Measurements from ENCODE around the gene MYBPC1.
"Not testable (repeated sequence)": the region's sequence is repeated elsewhere in the genome, so short reads cannot be mapped to it uniquely, and the experiment has no call there.

MYBPC1 gene

GRCh38 chr12:101594700-101595099, at the start of gene MYBPC1:
MYBPC1 (plus strand) TSS chr12:101594971; CDS start chr12:101595071, 100 bp downstream.
- DNase-seq (ENCODE audit: low read depth in 2 of 2): no peak

- DNase-seq (ENCODE audit: low read depth in 2 of 2): no peak
Measured at GRCh38 chr12:101551362-101552114, 43.2 kb upstream of the MYBPC1 start.

- no peak for DNase-seq (ENCODE audit: low read depth in 2 of 2)
Measured at GRCh38 chr12:101552277-101552676, 42.5 kb upstream of the MYBPC1 start.

- no peak for DNase-seq (ENCODE audit: low read depth in 2 of 2)
Measured at GRCh38 chr12:101557094-101557493, 37.7 kb upstream of the MYBPC1 start.

- not testable (repeated sequence) for DNase-seq (ENCODE audit: low read depth in 2 of 2)
Measured at GRCh38 chr12:101558726-101559125, 36.0 kb upstream of the MYBPC1 start.

- DNase-seq (ENCODE audit: low read depth in 2 of 2): no peak
Measured at GRCh38 chr12:101563212-101563611, 31.6 kb upstream of the MYBPC1 start.

GRCh38 chr12:101564912-101565311, 29.9 kb upstream of the MYBPC1 start:
- DNase-seq (ENCODE audit: low read depth in 2 of 2): no peak

GRCh38 chr12:101566318-101566717, 28.5 kb upstream of the MYBPC1 start:
- DNase-seq (ENCODE audit: low read depth in 2 of 2): no peak

- DNase-seq (ENCODE audit: low read depth in 2 of 2): no peak
Measured at GRCh38 chr12:101567918-101568317, 26.9 kb upstream of the MYBPC1 start.

- no peak for DNase-seq (ENCODE audit: low read depth in 2 of 2)
Measured at GRCh38 chr12:101570047-101570446, 24.7 kb upstream of the MYBPC1 start.

- no peak for DNase-seq (ENCODE audit: low read depth in 2 of 2)
Measured at GRCh38 chr12:101571105-101571504, 23.7 kb upstream of the MYBPC1 start.

- DNase-seq (ENCODE audit: low read depth in 2 of 2): no peak
Measured at GRCh38 chr12:101573743-101574142, 21.0 kb upstream of the MYBPC1 start.

- no peak for DNase-seq (ENCODE audit: low read depth in 2 of 2)
Measured at GRCh38 chr12:101578417-101578816, 16.4 kb upstream of the MYBPC1 start.

- no peak for DNase-seq (ENCODE audit: low read depth in 2 of 2)
Measured at GRCh38 chr12:101581190-101581589, 13.6 kb upstream of the MYBPC1 start.

GRCh38 chr12:101582937-101583336, 11.8 kb upstream of the MYBPC1 start:
- DNase-seq (ENCODE audit: low read depth in 2 of 2): no peak

- no peak for DNase-seq (ENCODE audit: low read depth in 2 of 2)
Measured at GRCh38 chr12:101590383-101590782, 4.4 kb upstream of the MYBPC1 start.

- no peak for DNase-seq (ENCODE audit: low read depth in 2 of 2)
Measured at GRCh38 chr12:101591781-101592180, 3.0 kb upstream of the MYBPC1 start.

GRCh38 chr12:101592448-101592847, 2.3 kb upstream of the MYBPC1 start:
- no peak for DNase-seq (ENCODE audit: low read depth in 2 of 2)

GRCh38 chr12:101592921-101593320, 1.9 kb upstream of the MYBPC1 start:
- no peak for DNase-seq (ENCODE audit: low read depth in 2 of 2)

- no peak for DNase-seq (ENCODE audit: low read depth in 2 of 2)
Measured at GRCh38 chr12:101596172-101596571, 1.4 kb downstream of the MYBPC1 start.

GRCh38 chr12:101597164-101597563, 2.4 kb downstream of the MYBPC1 start:
- DNase-seq (ENCODE audit: low read depth in 2 of 2): no peak

GRCh38 chr12:101598483-101598882, 3.7 kb downstream of the MYBPC1 start:
- no peak for DNase-seq (ENCODE audit: low read depth in 2 of 2)

- DNase-seq (ENCODE audit: low read depth in 2 of 2): no peak
Measured at GRCh38 chr12:101599311-101599710, 4.5 kb downstream of the MYBPC1 start.
